Endothelial cell of umbilical vein (primary cell): ENCODE results near the gene MITF.

Experiments used
- EZH2 ChIP-seq: IDR thresholded peaks from 2 replicates; pipeline ENCODE4 v1.6.1; 2012; ENCODE audit warnings: borderline replicate concordance, low read depth, mild to moderate bottlenecking, moderate library complexity, low read length, inconsistent platforms; ENCODE audit not compliant: severe bottlenecking
- GATA2 ChIP-seq: IDR thresholded peaks from 2 replicates; pipeline ENCODE4 v1.7.0; 2011; ENCODE audit warnings: low read depth, mild to moderate bottlenecking, moderate library complexity, mixed read lengths, low read length; ENCODE audit not compliant: insufficient read length, insufficient read depth
- MYC ChIP-seq: IDR thresholded peaks from one replicate; pipeline ENCODE4 v1.6.1; 2011; ENCODE audit warnings: mild to moderate bottlenecking, low read depth, low read length
- POLR2A ChIP-seq: IDR thresholded peaks from 2 replicates; pipeline ENCODE4 v1.6.1; 2012; ENCODE audit warnings: low read depth, mild to moderate bottlenecking, control low read depth, low read length
- POLR2AphosphoS5 ChIP-seq: IDR thresholded peaks from 2 replicates; pipeline ENCODE4 v1.6.1; 2012; ENCODE audit warnings: low read depth, mild to moderate bottlenecking, control low read depth, low read length, moderate library complexity; ENCODE audit not compliant: insufficient read depth
- TF ChIP-seq, protein P1 (sequence below), 2 donors: IDR thresholded peaks; 1 replicate in 1 of 2; 2 replicates in 1 of 2; pipeline ENCODE4 v1.5.1; 2011; ENCODE audit warnings: low read length in 2 of 2, mild to moderate bottlenecking in 2 of 2, moderate library complexity in 2 of 2, control low read depth in 1 of 2, inconsistent platforms in 1 of 2, low read depth in 1 of 2; ENCODE audit not compliant: insufficient read depth in 1 of 2; ENCODE audit errors: extremely low read depth in 1 of 2
- TF ChIP-seq, protein P2 (sequence below): IDR thresholded peaks from 2 replicates; pipeline ENCODE4 v1.6.1; 2011; ENCODE audit not compliant: insufficient read depth, insufficient read length

DNA sequence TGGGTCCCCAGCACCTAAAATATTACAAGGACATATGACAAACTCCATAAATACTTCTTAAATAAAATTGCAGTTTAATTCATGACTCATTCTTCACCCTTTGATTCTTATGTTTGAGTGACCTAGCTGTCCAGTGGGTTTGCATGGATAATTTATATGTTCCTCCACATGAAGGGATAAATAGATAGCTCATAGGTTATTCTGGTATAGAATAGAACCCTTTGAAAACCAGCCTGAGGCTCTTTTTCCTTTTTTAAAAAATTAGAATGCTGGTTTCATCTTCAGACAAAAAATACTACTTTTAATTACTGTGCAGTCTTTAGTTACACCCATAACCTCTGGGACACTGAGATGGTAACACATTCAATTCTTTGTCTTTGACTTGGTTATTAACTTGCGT, 163.1 kb downstream of the MITF start:
- TF ChIP-seq, protein P1, sequence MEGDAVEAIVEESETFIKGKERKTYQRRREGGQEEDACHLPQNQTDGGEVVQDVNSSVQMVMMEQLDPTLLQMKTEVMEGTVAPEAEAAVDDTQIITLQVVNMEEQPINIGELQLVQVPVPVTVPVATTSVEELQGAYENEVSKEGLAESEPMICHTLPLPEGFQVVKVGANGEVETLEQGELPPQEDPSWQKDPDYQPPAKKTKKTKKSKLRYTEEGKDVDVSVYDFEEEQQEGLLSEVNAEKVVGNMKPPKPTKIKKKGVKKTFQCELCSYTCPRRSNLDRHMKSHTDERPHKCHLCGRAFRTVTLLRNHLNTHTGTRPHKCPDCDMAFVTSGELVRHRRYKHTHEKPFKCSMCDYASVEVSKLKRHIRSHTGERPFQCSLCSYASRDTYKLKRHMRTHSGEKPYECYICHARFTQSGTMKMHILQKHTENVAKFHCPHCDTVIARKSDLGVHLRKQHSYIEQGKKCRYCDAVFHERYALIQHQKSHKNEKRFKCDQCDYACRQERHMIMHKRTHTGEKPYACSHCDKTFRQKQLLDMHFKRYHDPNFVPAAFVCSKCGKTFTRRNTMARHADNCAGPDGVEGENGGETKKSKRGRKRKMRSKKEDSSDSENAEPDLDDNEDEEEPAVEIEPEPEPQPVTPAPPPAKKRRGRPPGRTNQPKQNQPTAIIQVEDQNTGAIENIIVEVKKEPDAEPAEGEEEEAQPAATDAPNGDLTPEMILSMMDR (IDR thresholded peaks at IDR 0.05; ENCODE audit: extremely low read depth in 1 of 2, insufficient read depth in 1 of 2, low read depth in 1 of 2, low read length in 2 of 2), result no peak
- TF ChIP-seq POLR2A, result no peak
- TF ChIP-seq MYC, result no peak
- no peak for TF ChIP-seq EZH2
- TF ChIP-seq, protein P2, sequence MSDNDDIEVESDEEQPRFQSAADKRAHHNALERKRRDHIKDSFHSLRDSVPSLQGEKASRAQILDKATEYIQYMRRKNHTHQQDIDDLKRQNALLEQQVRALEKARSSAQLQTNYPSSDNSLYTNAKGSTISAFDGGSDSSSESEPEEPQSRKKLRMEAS, result no peak
- TF ChIP-seq POLR2AphosphoS5, result no peak
- TF ChIP-seq GATA2, result no peak
